Adipocyte (in vitro differentiated cells): Measurements from ENCODE around the gene PRRT2.

Source experiments
- DNase-seq: peaks from one replicate; pipeline ENCODE4 v3.0.0-alpha.2; 2015; ENCODE audit warnings: low read depth
- H3K27me3 ChIP-seq: replicated peaks from 2 replicates; pipeline ENCODE4 v1.7.0; 2013; ENCODE audit warnings: mild to moderate bottlenecking, low read length, moderate library complexity; ENCODE audit not compliant: control insufficient read depth, insufficient read depth
- H3K36me3 ChIP-seq: 2 replicates; pipeline ENCODE4 v1.7.0; 2013; ENCODE audit warnings: low read length, mild to moderate bottlenecking, moderate library complexity; ENCODE audit not compliant: control insufficient read depth, insufficient read depth, severe bottlenecking
- H3K4me1 ChIP-seq: 2 replicates; pipeline ENCODE4 v1.7.0; 2013; ENCODE audit warnings: mild to moderate bottlenecking, low read length, moderate library complexity; ENCODE audit not compliant: control insufficient read depth, insufficient read depth
- H3K4me3 ChIP-seq: 2 replicates; pipeline ENCODE4 v1.7.0; 2013; ENCODE audit warnings: mild to moderate bottlenecking, low read length, moderate library complexity
- H3K9ac ChIP-seq: 2 replicates; pipeline ENCODE4 v1.7.0; 2013; ENCODE audit warnings: mild to moderate bottlenecking, low read length, moderate library complexity
- H3K9me3 ChIP-seq: 2 replicates; pipeline ENCODE4 v1.7.0; 2013; ENCODE audit warnings: mild to moderate bottlenecking, low read length, moderate library complexity; ENCODE audit not compliant: control insufficient read depth

PRRT2 gene

GRCh38 chr16:29815032-29815721 lies 3.2 kb downstream of the PRRT2 start:
- peak overlapping the region; percentile 89 for H3K4me3 ChIP-seq

GRCh38 chr16:29815793-29816693 lies 4.0 kb downstream of the PRRT2 start, which contains the start of gene PAGR1:
TSS of gene PAGR1 (plus strand) at chr16:29816152. CDS start at chr16:29816526, 374 bp downstream.
- peak within 1 kb of the TSS; percentile 91 for H3K9ac ChIP-seq
- peak; percentile 99 for DNase-seq
- H3K27me3 ChIP-seq = no peaks in the 10 kb centered on the region
- H3K9me3 ChIP-seq = no peaks in the 10 kb centered on the region
- H3K36me3 ChIP-seq = peaks cover 4% of the 10 kb centered on the region
- H3K4me3 ChIP-seq = peak within 1 kb of the TSS; percentile 89
- H3K4me1 ChIP-seq = peaks cover 21% of the 10 kb centered on the region

More at GRCh38 chr16:29815032-29815721, 3.2 kb downstream of the PRRT2 start:
- Histone ChIP-seq H3K9me3 (no peaks in the 10 kb centered on the region), H3K4me1 (peaks cover 30% of the 10 kb centered on the region), H3K27me3 (no peaks in the 10 kb centered on the region), H3K36me3 (peaks cover 10% of the 10 kb centered on the region), H3K9ac (peak overlapping the region; percentile 91)
- DNase-seq = no peak

- no peaks in the 10 kb centered on the region for H3K9me3 ChIP-seq
- peak overlapping the region; percentile 89 for H3K4me3 ChIP-seq
- peak overlapping the region; percentile 91 for H3K9ac ChIP-seq
- peaks cover 27% of the 10 kb centered on the region for H3K4me1 ChIP-seq
- DNase-seq = peak; percentile 80
- no peaks in the 10 kb centered on the region for H3K27me3 ChIP-seq
- peaks cover 4% of the 10 kb centered on the region for H3K36me3 ChIP-seq
These were observed 4.9 kb downstream of the PRRT2 start for GRCh38 chr16:29816694-29817441.

GRCh38 chr16:29818082-29818481 lies 6.1 kb downstream of the PRRT2 start:
- no peak overlapping the region for H3K9ac ChIP-seq
- peaks cover 4% of the 10 kb centered on the region for H3K36me3 ChIP-seq
- peaks cover 36% of the 10 kb centered on the region for H3K4me1 ChIP-seq
- H3K4me3 ChIP-seq = no peak overlapping the region
- H3K9me3 ChIP-seq = no peaks in the 10 kb centered on the region
- H3K27me3 ChIP-seq = no peaks in the 10 kb centered on the region
- no peak for DNase-seq

- H3K9me3 ChIP-seq = no peaks in the 10 kb centered on the region
- H3K4me3 ChIP-seq = peak overlapping the region; percentile 96
- peaks cover 4% of the 10 kb centered on the region for H3K36me3 ChIP-seq
- H3K4me1 ChIP-seq = peaks cover 47% of the 10 kb centered on the region
- peak overlapping the region; percentile 97 for H3K9ac ChIP-seq
- no peaks in the 10 kb centered on the region for H3K27me3 ChIP-seq
- no peak for DNase-seq
These were observed 7.5 kb downstream of the PRRT2 start for GRCh38 chr16:29819506-29819905.

- H3K36me3 ChIP-seq = peaks cover 4% of the 10 kb centered on the region
- peak within 1 kb of the TSS; percentile 97 for H3K9ac ChIP-seq
- peak; percentile 84 for DNase-seq
- peaks cover 52% of the 10 kb centered on the region for H3K4me1 ChIP-seq
- H3K4me3 ChIP-seq = peak within 1 kb of the TSS; percentile 96
- no peaks in the 10 kb centered on the region for H3K27me3 ChIP-seq
- H3K9me3 ChIP-seq = no peaks in the 10 kb centered on the region
These were observed 8.3 kb downstream of the PRRT2 start, which contains the start of gene MVP for GRCh38 chr16:29820271-29820701. TSS of gene MVP (plus strand) at chr16:29820462. CDS start at chr16:29830550, 10,088 bp downstream.

- peaks cover 58% of the 10 kb centered on the region for H3K4me1 ChIP-seq
- H3K4me3 ChIP-seq = peak overlapping the region; percentile 96
- peak; percentile 39 for DNase-seq
These were observed 9.0 kb downstream of the PRRT2 start for GRCh38 chr16:29820730-29821642.

GRCh38 chr16:29821643-29822115 lies 9.7 kb downstream of the PRRT2 start:
- no peaks in the 10 kb centered on the region for H3K27me3 ChIP-seq
- peak; percentile 82 for DNase-seq
- H3K9ac ChIP-seq = peak overlapping the region; percentile 97
- H3K4me1 ChIP-seq = peaks cover 63% of the 10 kb centered on the region
- H3K36me3 ChIP-seq = peaks cover 4% of the 10 kb centered on the region
- peak overlapping the region; percentile 96 for H3K4me3 ChIP-seq
- no peaks in the 10 kb centered on the region for H3K9me3 ChIP-seq

More at GRCh38 chr16:29820730-29821642, 9.0 kb downstream of the PRRT2 start:
- no peaks in the 10 kb centered on the region for H3K9me3 ChIP-seq
- H3K9ac ChIP-seq = peak overlapping the region; percentile 97
- no peaks in the 10 kb centered on the region for H3K27me3 ChIP-seq
- H3K36me3 ChIP-seq = peaks cover 4% of the 10 kb centered on the region

GRCh38 chr16:29824589-29825144 lies 12.7 kb downstream of the PRRT2 start:
- Histone ChIP-seq H3K9me3 (no peaks in the 10 kb centered on the region), H3K27me3 (no peaks in the 10 kb centered on the region), H3K36me3 (peaks cover 1% of the 10 kb centered on the region), H3K9ac (peak overlapping the region; percentile 78), H3K4me3 (peak overlapping the region; percentile 59), H3K4me1 (peaks cover 69% of the 10 kb centered on the region)
- DNase-seq = peak; percentile 64
